HG02763 (cell line): ENCODE measurements around the gene HTR1B.

Experiments used
- ATAC-seq: cut with Tn5 transposase; IDR thresholded peaks from one replicate; pipeline ENCODE4 v1.9.1; 2021; ENCODE audit warnings: mild to moderate bottlenecking, moderate library complexity; ENCODE audit not compliant: unreplicated experiment

The HTR1B gene

GRCh38 chr6:77456531-77457248, 6.6 kb downstream of the HTR1B start:
- no peak for ATAC-seq

- ATAC-seq = no peak
Measured at GRCh38 chr6:77455271-77455670, 8.0 kb downstream of the HTR1B start.

- no peak for ATAC-seq
Measured at GRCh38 chr6:77454386-77454785, 8.9 kb downstream of the HTR1B start.

GRCh38 chr6:77451466-77451865, 11.8 kb downstream of the HTR1B start:
- no peak for ATAC-seq

GRCh38 chr6:77450924-77451323, 12.4 kb downstream of the HTR1B start:
- ATAC-seq = no peak

- no peak for ATAC-seq
Measured at GRCh38 chr6:77448546-77448945, 14.7 kb downstream of the HTR1B start.

GRCh38 chr6:77447254-77447653, 16.0 kb downstream of the HTR1B start:
- no peak for ATAC-seq

- ATAC-seq = no peak
Measured at GRCh38 chr6:77446249-77446648, 17.0 kb downstream of the HTR1B start.

- no peak for ATAC-seq
Measured at GRCh38 chr6:77445214-77445613, 18.1 kb downstream of the HTR1B start.

- ATAC-seq = no peak
Measured at GRCh38 chr6:77440206-77440976, 22.9 kb downstream of the HTR1B start.

- no peak for ATAC-seq
Measured at GRCh38 chr6:77433888-77434287, 29.4 kb downstream of the HTR1B start.

GRCh38 chr6:77430504-77430903, 32.8 kb downstream of the HTR1B start:
- ATAC-seq = no peak

GRCh38 chr6:77425671-77426070, 37.6 kb downstream of the HTR1B start:
- no peak for ATAC-seq

GRCh38 chr6:77425216-77425615, 38.1 kb downstream of the HTR1B start:
- no peak for ATAC-seq

GRCh38 chr6:77424761-77425160, 38.5 kb downstream of the HTR1B start:
- no peak for ATAC-seq

- ATAC-seq = no peak
Measured at GRCh38 chr6:77416839-77417238, 46.5 kb downstream of the HTR1B start.

- ATAC-seq = peak; percentile 59
Measured at GRCh38 chr6:77415706-77416105, 47.6 kb downstream of the HTR1B start.
